PC-9 (cell line): Measurements from ENCODE around the gene SND1.

Experiments
- EZH2 ChIP-seq: fragments of 200-600 bp; sonication (generic); IDR thresholded peaks from 2 replicates; pipeline ENCODE4 v1.8.0; 2017; ENCODE audit warnings: antibody characterized with exemption, low read depth
- TF ChIP-seq, protein P1 (sequence below): fragments of 200-600 bp; sonication (generic); conservative IDR thresholded peaks from 2 replicates; pipeline ENCODE4 v1.6.1; 2017; ENCODE audit warnings: mixed run types, antibody characterized with exemption, mild to moderate bottlenecking, moderate library complexity

DNA sequence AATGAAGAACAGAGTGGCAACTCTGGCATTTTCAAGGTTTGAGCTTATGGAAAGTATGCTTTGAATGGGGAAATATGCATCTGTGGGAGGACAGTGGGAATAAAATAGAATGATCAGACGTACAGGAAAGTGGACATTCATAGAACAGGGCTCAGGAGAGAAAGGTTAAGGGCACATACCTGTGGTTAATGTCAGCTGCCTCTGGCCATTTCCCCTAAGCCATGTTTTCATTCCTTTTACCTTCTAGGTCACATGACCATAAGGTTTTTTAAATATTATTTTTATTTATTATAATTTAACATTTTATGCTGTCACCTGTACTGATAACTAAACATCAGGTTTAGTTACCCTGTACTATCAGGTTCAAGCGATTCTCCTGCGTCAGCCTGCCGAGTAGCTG is 326.4 kb downstream of the SND1 start:
- TF ChIP-seq, protein P1, sequence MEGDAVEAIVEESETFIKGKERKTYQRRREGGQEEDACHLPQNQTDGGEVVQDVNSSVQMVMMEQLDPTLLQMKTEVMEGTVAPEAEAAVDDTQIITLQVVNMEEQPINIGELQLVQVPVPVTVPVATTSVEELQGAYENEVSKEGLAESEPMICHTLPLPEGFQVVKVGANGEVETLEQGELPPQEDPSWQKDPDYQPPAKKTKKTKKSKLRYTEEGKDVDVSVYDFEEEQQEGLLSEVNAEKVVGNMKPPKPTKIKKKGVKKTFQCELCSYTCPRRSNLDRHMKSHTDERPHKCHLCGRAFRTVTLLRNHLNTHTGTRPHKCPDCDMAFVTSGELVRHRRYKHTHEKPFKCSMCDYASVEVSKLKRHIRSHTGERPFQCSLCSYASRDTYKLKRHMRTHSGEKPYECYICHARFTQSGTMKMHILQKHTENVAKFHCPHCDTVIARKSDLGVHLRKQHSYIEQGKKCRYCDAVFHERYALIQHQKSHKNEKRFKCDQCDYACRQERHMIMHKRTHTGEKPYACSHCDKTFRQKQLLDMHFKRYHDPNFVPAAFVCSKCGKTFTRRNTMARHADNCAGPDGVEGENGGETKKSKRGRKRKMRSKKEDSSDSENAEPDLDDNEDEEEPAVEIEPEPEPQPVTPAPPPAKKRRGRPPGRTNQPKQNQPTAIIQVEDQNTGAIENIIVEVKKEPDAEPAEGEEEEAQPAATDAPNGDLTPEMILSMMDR = no peak
- TF ChIP-seq EZH2 = no peak
